NCI-H510A treated with DMSO at 0.1 percent for 48 hours (cell line): ENCODE results near the gene RBMS3.

ENCODE experiments used
- DNase-seq: peaks from one replicate; lab custom pipeline; 2025; lab: John Stamatoyannopoulos, UW

Gene RBMS3

GRCh38 chr3:29741231-29741630, 460.4 kb downstream of the RBMS3 start:
- DNase-seq, result no peak

- no peak for DNase-seq
Observed at GRCh38 chr3:29745232-29745870, 464.5 kb downstream of the RBMS3 start.

DNA sequence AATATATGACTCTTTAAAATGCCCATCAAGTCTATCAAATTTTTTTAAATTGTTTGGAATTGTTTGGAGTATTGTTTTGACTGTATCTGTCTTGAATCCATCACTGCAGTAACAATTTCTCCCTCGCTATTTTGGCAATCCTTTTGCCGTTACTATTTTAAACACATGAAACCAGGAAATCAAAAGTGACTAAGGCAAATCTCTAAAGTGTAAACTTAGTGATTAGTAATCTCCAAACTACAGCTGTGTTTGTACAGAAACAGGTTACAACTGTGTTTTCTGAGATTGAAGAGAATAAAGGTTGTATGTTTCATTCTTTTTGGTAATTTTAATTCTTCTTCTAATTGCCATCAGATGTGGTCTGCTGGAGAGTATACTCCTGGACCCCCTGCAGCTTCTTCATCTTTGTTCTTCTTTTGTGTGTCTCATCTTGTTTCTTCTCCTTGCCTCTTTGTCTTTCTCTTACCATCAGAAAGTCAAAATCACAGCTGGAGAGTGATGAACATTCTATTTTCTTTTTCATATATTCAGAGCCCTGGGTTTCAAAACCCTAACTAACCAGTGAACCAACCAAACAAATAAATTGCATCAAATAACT, 465.4 kb downstream of the RBMS3 start:
- DNase-seq, result no peak

- DNase-seq, result no peak
Observed at GRCh38 chr3:29747991-29748390, 467.1 kb downstream of the RBMS3 start.

- no peak for DNase-seq
Observed at GRCh38 chr3:29751647-29752314, 470.9 kb downstream of the RBMS3 start.

GRCh38 chr3:29754346-29754745, 473.5 kb downstream of the RBMS3 start:
- no peak for DNase-seq

GRCh38 chr3:29755416-29755815, 474.5 kb downstream of the RBMS3 start:
- DNase-seq, result no peak

GRCh38 chr3:29757054-29757777, 476.3 kb downstream of the RBMS3 start:
- no peak for DNase-seq

DNA sequence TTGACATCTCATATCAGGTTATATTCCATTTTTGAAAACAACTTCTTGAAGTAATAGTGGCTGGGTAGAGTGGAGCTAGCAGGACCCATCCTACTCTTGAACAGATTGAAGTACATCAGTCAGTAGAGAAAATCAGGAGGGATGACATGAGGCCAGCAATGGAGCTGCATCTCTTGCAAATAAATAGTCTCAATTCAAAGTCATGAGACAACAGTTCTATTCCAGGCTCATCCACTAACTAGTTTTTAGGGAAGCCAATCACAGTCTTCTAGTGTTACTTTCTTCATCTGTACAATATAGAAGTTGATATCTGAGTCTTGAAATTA, 477.2 kb downstream of the RBMS3 start:
- no peak for DNase-seq

DNA sequence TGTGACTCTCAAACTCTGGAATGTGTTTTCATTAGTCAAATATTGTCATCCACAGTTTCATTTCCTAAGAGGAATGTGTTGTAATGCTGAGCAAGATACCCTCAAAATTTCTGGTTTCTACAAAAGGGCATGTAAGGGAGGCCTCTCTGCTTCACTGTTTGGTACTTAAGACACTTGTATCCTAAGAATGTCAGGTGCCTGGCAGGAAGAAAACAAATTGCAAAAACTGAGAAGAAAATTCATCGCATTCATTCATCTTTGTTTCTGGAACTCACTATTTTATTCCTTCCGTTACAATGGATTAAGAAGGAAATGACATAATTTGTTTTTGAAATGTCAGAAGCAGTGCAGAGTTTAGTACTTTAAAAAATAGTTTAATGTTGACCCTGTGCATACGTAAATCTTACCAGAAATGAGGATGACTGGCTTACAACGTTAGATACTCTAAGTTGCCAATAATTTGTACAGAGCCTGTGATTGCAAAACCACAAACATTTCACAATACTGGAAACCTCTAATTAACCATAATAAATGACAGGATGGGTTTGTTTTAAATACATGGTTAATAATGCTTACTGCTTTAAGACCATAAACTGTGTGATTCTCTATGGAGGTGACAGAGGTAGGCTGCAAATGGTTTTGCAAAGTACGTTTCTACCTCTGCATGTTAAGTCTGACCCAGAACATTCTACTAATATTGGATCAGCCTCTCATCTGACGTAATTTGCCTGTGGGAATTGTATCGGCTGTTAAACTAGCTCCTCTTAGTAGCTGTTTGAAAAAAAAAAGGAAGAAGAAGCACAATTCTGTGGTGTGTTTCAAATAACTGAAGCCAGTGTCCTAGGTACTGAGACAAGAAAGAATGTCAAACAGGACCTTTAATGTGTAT, 477.8 kb downstream of the RBMS3 start:
- DNase-seq, result no peak

DNA sequence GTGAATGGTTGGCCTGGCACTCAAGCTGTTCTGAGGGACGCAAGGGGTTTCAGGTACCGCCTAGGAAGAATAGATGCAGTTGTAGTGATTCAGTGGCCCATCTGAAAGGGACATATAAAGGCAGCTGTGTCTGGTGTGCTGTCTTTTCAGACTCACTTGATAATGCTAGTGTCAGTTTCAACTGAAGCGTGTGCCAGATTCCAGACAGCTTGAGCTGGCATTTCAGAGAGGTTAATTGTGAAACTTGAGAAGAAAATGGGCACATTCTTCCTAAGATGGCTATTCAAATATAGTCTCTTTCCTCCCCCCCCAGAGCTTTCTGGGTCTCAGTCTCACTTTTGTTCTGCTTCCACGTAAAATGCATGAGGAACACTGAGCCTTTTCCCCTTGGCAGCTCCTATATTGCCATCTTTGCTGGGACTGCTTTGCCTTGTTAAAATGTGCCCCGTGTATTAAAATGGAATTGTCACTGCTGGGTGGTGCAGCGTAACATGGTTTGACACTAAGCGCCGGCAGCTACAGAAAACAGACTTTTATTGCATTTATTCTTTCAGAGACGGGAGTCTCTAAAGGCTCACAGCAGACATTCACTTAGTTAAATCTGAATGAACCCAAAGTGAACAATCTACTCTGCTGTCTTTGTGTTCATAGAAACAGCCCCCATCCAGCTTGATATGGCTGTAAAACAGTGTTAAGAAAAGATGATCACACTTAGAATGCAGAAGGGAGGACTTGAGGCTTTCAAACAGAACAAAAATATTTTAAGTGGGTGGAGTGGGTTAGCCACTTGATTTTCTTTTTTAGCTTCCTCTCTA, 478.7 kb downstream of the RBMS3 start:
- no peak for DNase-seq

- no peak for DNase-seq
Observed at GRCh38 chr3:29760226-29760685, 479.4 kb downstream of the RBMS3 start.

DNA sequence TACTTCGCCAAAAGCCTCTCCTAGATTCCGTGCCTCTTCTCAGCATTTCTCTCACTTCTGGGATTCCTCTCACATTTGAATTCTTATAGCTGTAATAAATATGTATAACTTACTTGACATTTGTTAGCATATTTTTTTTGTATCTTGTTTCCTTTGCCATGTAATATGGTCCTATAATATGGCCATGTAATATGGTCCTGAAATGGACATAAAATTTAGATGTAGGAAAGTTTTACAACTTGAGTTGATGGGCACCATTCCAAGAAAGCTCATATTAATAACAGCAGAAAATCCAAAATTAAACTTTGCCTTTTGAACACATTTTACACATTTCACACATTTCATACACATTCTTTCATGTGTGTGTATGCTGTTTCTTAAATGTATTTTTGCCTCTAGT, 480.6 kb downstream of the RBMS3 start:
- DNase-seq, result no peak

- DNase-seq, result no peak
Observed at GRCh38 chr3:29763115-29763514, 482.2 kb downstream of the RBMS3 start.

DNA sequence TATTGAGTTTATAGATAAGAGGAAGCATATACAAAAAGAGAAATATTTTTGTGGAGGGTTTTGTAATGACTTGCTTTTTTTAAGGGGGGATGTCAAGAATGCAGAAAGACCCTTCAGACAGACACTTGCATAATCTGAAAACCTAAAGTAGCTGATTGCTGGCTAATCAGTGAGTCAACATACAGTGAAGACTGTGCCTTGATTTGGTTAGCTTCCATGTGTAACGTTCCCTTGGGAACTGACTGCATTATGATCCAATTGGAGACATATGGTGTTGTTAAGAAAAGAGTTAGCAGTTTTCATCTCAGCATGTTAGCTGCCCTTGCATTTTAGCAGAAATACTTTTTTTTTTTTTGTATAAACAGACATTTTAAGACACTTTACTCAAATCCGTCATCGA, 483.2 kb downstream of the RBMS3 start:
- DNase-seq, result no peak

DNA sequence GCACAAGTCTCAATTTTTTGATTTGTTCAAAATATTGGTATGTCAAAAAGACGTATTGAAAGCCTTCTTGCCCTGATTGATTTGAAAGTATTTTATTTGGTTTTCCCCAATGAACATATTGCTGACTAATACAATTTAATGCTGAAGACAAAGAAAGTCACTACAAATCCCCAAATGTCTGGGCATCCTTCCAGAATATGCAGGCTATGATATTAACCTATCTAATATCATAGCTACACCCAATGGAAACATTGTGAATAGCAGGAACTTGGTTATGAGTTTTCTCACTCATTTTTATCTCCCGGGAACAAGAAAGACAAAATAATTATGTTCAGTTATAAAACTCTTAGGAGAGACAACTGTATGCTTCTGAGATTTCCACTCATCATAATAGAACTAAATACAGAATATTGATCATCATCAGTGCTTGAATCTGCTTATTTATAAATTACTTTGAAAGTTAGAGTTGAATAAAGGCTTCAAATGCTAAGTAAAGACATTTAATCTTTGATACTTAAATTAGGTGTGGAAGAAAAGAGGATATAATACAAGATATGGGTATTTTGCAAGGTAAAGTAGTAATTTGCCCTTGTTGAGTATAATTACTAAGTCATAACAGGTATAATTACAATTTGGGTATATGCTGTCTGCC, 483.9 kb downstream of the RBMS3 start:
- DNase-seq, result no peak

DNA sequence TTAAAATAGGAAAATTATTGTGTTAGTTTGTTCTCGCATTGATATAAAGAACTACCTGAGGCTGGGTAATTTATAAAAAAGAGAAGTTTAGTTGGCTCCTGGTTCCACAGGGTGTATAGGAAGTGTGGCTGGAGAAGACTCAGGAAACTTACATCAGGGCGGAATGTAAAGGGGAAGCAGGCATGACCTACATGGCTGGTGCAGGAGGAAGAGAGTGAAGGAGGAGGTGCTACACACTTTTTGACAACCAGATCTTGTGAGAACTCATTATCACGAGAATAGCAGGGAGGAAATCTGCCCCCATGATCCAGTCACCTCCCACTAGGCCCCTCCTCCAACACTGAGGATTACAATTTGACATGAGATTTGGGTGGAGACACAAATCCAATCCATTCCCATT, 490.7 kb downstream of the RBMS3 start:
- no peak for DNase-seq

DNA sequence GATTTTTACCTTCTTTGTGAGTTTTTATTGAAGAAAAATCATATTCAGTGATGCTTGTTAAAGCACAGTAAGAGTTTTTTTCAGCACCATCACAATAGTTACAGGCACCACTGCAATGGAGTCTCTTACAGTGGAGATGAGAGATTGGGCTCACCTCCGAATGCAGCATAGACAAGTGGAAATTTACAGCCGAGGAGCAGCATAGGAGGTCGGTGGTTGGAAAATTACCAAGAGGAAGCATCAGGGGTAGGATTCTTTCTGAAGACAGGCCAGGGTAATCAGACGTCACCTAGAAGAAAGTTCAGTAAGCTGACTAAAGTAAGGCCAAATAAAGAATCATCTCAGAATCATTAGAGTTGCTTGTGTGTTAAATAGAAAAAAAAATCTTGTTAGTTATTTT, 491.6 kb downstream of the RBMS3 start:
- no peak for DNase-seq

- DNase-seq, result no peak
Observed at GRCh38 chr3:29773481-29773880, 492.6 kb downstream of the RBMS3 start.

DNA sequence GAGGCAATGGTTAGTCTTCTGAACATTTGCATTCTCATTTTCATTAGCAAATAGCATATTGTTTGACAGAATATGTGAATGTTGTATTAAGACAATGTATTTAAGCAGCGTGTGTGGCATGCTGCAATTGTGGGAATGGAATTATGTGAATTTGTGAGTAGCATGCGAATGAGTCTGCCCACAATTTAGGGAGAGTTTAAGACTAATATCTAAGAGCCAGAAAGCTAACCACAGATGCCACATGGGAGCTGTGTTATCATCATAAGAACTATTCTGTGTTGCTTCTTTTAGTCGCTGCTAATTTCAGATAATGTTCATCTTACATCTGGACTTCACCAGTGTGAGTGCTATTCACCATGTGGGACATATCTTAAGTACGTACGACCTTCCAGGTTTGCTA, 494.5 kb downstream of the RBMS3 start:
- no peak for DNase-seq

DNA sequence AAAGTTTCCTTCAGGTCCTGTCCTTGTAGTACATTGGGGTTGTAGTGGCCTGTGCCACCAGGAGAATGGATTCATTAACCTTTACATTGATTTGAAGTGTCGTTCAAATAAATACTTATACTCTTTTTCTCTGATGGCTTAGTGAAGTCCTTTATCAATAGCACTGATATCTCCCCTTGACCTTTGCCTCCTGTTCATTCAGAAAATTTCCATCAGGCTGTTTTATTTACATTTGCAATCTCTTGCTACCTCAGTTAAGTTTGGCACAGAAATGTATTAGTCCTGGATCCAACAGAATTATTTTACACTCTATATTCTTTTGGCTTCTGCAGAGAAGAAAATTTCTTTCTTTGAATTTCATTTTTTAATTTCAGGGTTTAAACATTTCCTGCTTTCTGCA, 497.0 kb downstream of the RBMS3 start:
- no peak for DNase-seq
